Muscle of leg (tissue), 11 donors: ENCODE measurements around the gene KCNJ16. TPM values are rescaled to one million over a fixed set of nuclear protein-coding genes. Genes with fewer than 3 reads are reported as not detected.

ENCODE experiments used
- DNase-seq: peaks from one replicate; pipeline ENCODE4 v3.0.0; 2013
- H3K27ac ChIP-seq: one replicate; pipeline ENCODE4 v1.5.1; 2013; ENCODE audit warnings: mild to moderate bottlenecking, low read length, control low read depth
- H3K27me3 ChIP-seq: one replicate; pipeline ENCODE4 v1.6.1; 2013; ENCODE audit warnings: low read length; ENCODE audit not compliant: control insufficient read depth, insufficient read depth
- H3K36me3 ChIP-seq: one replicate; pipeline ENCODE4 v1.6.1; 2013; ENCODE audit warnings: low read length; ENCODE audit not compliant: control insufficient read depth, insufficient read depth
- H3K4me1 ChIP-seq: one replicate; pipeline ENCODE4 v1.6.1; 2013; ENCODE audit warnings: low read length; ENCODE audit not compliant: control insufficient read depth, insufficient read depth
- H3K4me3 ChIP-seq: one replicate; pipeline ENCODE4 v1.5.1; 2013; ENCODE audit warnings: low read length, control low read depth
- H3K9me3 ChIP-seq: replicated peaks from 2 replicates; pipeline ENCODE4 v1.6.1; 2013; ENCODE audit warnings: low read depth, low read length; ENCODE audit not compliant: control insufficient read depth
- WGBS: methylation state at CpG from one replicate; pipeline ENCODE4 v1.1.5; 2013; ENCODE audit warnings: missing lambda C conversion rate; ENCODE audit not compliant: insufficient coverage; 5-methylcytosine and 5-hydroxymethylcytosine counted together
- polyA plus RNA-seq, 8 donors: library from polyadenylated mRNA; unstranded; fragments of 120-200 nt; gene quantifications; one replicate each; pipeline versions ENCODE4 v1.2.1 to v1.2.3, GENCODE V29; 2013; ENCODE audit warnings: inconsistent platforms in 1 of 8, low replicate concordance in 1 of 8; ENCODE audit not compliant: insufficient read length in 8 of 8, insufficient read depth in 1 of 8
- total RNA-seq: library from RNA; stranded (reverse); fragments of 120-200 nt; gene quantifications from one replicate; pipeline ENCODE4 v1.2.4, GENCODE V29; 2013

KCNJ16 gene
- total and polyA plus RNA-seq, 9 donors, result 0.08 to 0.79 (median 0.19) TPM

- DNase-seq, result no peak
- Histone ChIP-seq H3K27ac (no peak overlapping the region), H3K27me3 (no peaks in the 10 kb centered on the region), H3K36me3 (peaks cover 5% of the 10 kb centered on the region), H3K9me3 (no peaks in the 10 kb centered on the region), H3K4me1 (no peaks in the 10 kb centered on the region), H3K4me3 (no peak overlapping the region)
- 40% methylated on average over 1 of the region's 5 CpGs for WGBS
Observed at GRCh38 chr17:70181376-70181775, 106.4 kb downstream of the KCNJ16 start.

- H3K9me3 ChIP-seq, result no peaks in the 10 kb centered on the region
- H3K36me3 ChIP-seq, result peaks cover 5% of the 10 kb centered on the region
- 92% methylated on average over 2 of the region's 3 CpGs for WGBS
- DNase-seq, result no peak
- no peak overlapping the region for H3K27ac ChIP-seq
- no peak overlapping the region for H3K4me3 ChIP-seq
- no peaks in the 10 kb centered on the region for H3K4me1 ChIP-seq
- H3K27me3 ChIP-seq, result no peaks in the 10 kb centered on the region
Observed at GRCh38 chr17:70181866-70182265, 106.8 kb downstream of the KCNJ16 start.

- no peaks in the 10 kb centered on the region for H3K27me3 ChIP-seq
- no CpG with 5 or more reads among the region's 4 CpGs for WGBS
- no peak for DNase-seq
- H3K27ac ChIP-seq, result no peak overlapping the region
- no peaks in the 10 kb centered on the region for H3K36me3 ChIP-seq
- no peak overlapping the region for H3K4me3 ChIP-seq
- no peaks in the 10 kb centered on the region for H3K9me3 ChIP-seq
- H3K4me1 ChIP-seq, result no peaks in the 10 kb centered on the region
Observed at GRCh38 chr17:70183508-70183907, 108.5 kb downstream of the KCNJ16 start.

- no peak overlapping the region for H3K27ac ChIP-seq
- no peak for DNase-seq
- H3K36me3 ChIP-seq, result no peaks in the 10 kb centered on the region
- no peaks in the 10 kb centered on the region for H3K9me3 ChIP-seq
- H3K27me3 ChIP-seq, result no peaks in the 10 kb centered on the region
- H3K4me3 ChIP-seq, result no peak overlapping the region
- H3K4me1 ChIP-seq, result no peaks in the 10 kb centered on the region
Observed at GRCh38 chr17:70184207-70184606, 109.2 kb downstream of the KCNJ16 start.

- WGBS, result 72% methylated on average over 4 of the region's 4 CpGs
- H3K9me3 ChIP-seq, result no peaks in the 10 kb centered on the region
- no peaks in the 10 kb centered on the region for H3K27me3 ChIP-seq
- H3K36me3 ChIP-seq, result no peaks in the 10 kb centered on the region
- H3K4me3 ChIP-seq, result no peak overlapping the region
- DNase-seq, result no peak
- no peaks in the 10 kb centered on the region for H3K4me1 ChIP-seq
- H3K27ac ChIP-seq, result no peak overlapping the region
Observed at GRCh38 chr17:70184770-70185169, 109.7 kb downstream of the KCNJ16 start.

Other genes starting within 250 kb of the KCNJ16 start
- 7.6 TPM for gene KCNJ2, start 94.3 kb downstream of the KCNJ16 start, total RNA-seq
- 1 to 10 TPM; 3.5 to 8.9 (median 5.7) TPM for gene KCNJ2, start 94.3 kb downstream of the KCNJ16 start, polyA plus RNA-seq